HCT116 (cell line): ENCODE data around the gene WDR20.

Source experiments
- CEBPB ChIP-seq: IDR thresholded peaks from 2 replicates; pipeline ENCODE4 v1.6.1; 2012; ENCODE audit warnings: low read depth
- CTCF ChIP-seq, 3 experiments: fragments of 200-600 bp in 1 of 3; sonication (generic) in 1 of 3; IDR thresholded peaks in 2 of 3; conservative IDR thresholded peaks in 1 of 3; 2 replicates each; pipeline ENCODE4 v1.5.1; 2012 to 2017; ENCODE audit warnings: low read depth in 2 of 3, low read length in 2 of 3, antibody characterized with exemption in 1 of 3, borderline replicate concordance in 1 of 3, control low read depth in 1 of 3, mild to moderate bottlenecking in 1 of 3, mixed read lengths in 1 of 3, mixed run types in 1 of 3, moderate library complexity in 1 of 3; ENCODE audit not compliant: insufficient read depth in 1 of 3
- ELF1 ChIP-seq: IDR thresholded peaks from 2 replicates; pipeline ENCODE4 v1.6.1; 2012; ENCODE audit warnings: low read depth, borderline replicate concordance
- EZH2 ChIP-seq: fragments of 200-600 bp; sonication (generic); IDR thresholded peaks from 2 replicates; pipeline ENCODE4 v1.6.1; 2017; ENCODE audit warnings: antibody characterized with exemption, mixed run types
- EZH2phosphoT487 ChIP-seq: fragments of 200-600 bp; IDR thresholded peaks from 2 replicates; pipeline ENCODE4 v1.6.1; 2018; ENCODE audit warnings: antibody characterized with exemption, borderline replicate concordance
- POLR2AphosphoS5 ChIP-seq: IDR thresholded peaks from 2 replicates; pipeline ENCODE4 v1.6.1; 2011; ENCODE audit warnings: mild to moderate bottlenecking, low read depth, low read length, moderate library complexity
- REST ChIP-seq: IDR thresholded peaks from 2 replicates; pipeline ENCODE4 v1.6.1; 2012; ENCODE audit warnings: low read depth
- SRF ChIP-seq: IDR thresholded peaks from 2 replicates; pipeline ENCODE4 v1.6.1; 2012; ENCODE audit warnings: low read depth
- TCF7L2 ChIP-seq: IDR thresholded peaks from 2 replicates; pipeline ENCODE4 v1.7.0; 2011; ENCODE audit warnings: borderline replicate concordance, inconsistent platforms; ENCODE audit not compliant: insufficient read depth, insufficient read length; ENCODE audit errors: extremely low read depth
- ZNF274 ChIP-seq: fragments of 200-500 bp; sonication (Bioruptor generic); IDR thresholded peaks from 2 replicates; pipeline ENCODE4 v1.6.1; 2014; ENCODE audit warnings: mild to moderate bottlenecking, low read depth, low read length, inconsistent platforms

- TF ChIP-seq ZNF274, result no peak
- TF ChIP-seq CTCF (IDR thresholded peaks at IDR 0.05 in 2 of 3, conservative IDR thresholded peaks at IDR 0.05 in 1 of 3; ENCODE audit: borderline replicate concordance in 1 of 3, insufficient read depth in 1 of 3, low read depth in 2 of 3, low read length in 2 of 3), result no peak
- no peak for TF ChIP-seq EZH2
- no peak for TF ChIP-seq REST
- TF ChIP-seq ELF1, result no peak
- TF ChIP-seq POLR2AphosphoS5, result no peak
- TF ChIP-seq TCF7L2, result no peak
- no peak for TF ChIP-seq EZH2phosphoT487
- no peak for TF ChIP-seq CEBPB
- TF ChIP-seq SRF, result no peak
Measured at GRCh38 chr14:102182190-102182589, 42.5 kb downstream of the WDR20 start.
